Endothelial cell (in vitro differentiated cells): ENCODE measurements around the gene TXNL4A. TPM values are rescaled to one million over a fixed set of nuclear protein-coding genes. Genes with fewer than 3 reads are reported as not detected.
"Not testable (repeated sequence)": the region's sequence is repeated elsewhere in the genome, so short reads cannot be mapped to it uniquely, and the experiment has no call there.

ENCODE experiments used
- DNase-seq: peaks from one replicate; pipeline ENCODE4 v3.0.0; 2021; ENCODE audit warnings: low spot score
- H3K27ac Mint-ChIP-seq: one replicate; pipeline ENCODE4 v1.8.0; 2021; ENCODE audit warnings: mixed read lengths, inconsistent platforms; ENCODE audit not compliant: unreplicated experiment
- H3K27me3 Mint-ChIP-seq: one replicate; pipeline ENCODE4 v1.8.0; 2021; ENCODE audit warnings: mild to moderate bottlenecking, moderate library complexity, mixed read lengths, inconsistent platforms; ENCODE audit not compliant: unreplicated experiment
- H3K36me3 Mint-ChIP-seq: one replicate; pipeline ENCODE4 v1.8.0; 2021; ENCODE audit warnings: mild to moderate bottlenecking, low read depth, mixed read lengths, inconsistent platforms; ENCODE audit not compliant: unreplicated experiment
- H3K4me1 Mint-ChIP-seq: one replicate; pipeline ENCODE4 v1.8.0; 2021; ENCODE audit warnings: mild to moderate bottlenecking, mixed read lengths, inconsistent platforms; ENCODE audit not compliant: unreplicated experiment
- H3K4me3 Mint-ChIP-seq: one replicate; pipeline ENCODE4 v1.8.0; 2021; ENCODE audit warnings: mild to moderate bottlenecking, mixed read lengths, inconsistent platforms; ENCODE audit not compliant: unreplicated experiment
- H3K9me3 Mint-ChIP-seq: one replicate; pipeline ENCODE4 v1.8.0; 2021; ENCODE audit warnings: mixed read lengths, inconsistent platforms; ENCODE audit not compliant: unreplicated experiment
- total RNA-seq: library from RNA; stranded (reverse); fragmentation: NEBNext Ultra II Directional; extraction: Animal tissue kit (Norgen Biotek cat#: 25700); gene quantifications from one replicate; pipeline ENCODE4 v1.2.1, GENCODE V29; 2021; ENCODE audit not compliant: unreplicated experiment
- TF ChIP-seq, protein P1 (sequence below): fragments of 200-600 bp; sonication (generic); IDR thresholded peaks from one replicate; pipeline ENCODE4 v1.5.0; 2021; ENCODE audit warnings: antibody characterized with exemption; ENCODE audit not compliant: unreplicated experiment

The TXNL4A gene
- total RNA-seq, 1 donor from 2014 or later, result 86.8 TPM

DNA sequence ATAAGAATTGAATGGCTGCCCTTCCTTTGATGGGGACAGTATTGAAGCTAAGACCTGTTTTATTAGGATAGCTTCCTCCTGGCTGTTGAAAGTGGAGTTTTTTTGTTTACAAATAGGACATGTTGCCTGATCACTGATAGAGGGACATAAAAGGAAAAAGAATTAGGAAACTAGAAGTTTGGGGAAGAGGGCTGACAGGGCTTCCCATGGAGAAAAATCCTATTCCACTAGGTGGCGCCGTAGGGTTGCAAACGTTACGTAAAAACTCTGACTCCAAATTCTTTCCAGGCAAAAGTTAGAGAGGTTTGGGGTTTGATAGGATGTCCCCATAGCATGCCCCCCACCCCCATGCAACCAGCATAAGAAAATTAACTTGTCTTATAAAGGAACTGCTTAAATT, 34.8 kb upstream of the TXNL4A start:
- H3K9me3 Mint-ChIP-seq, result peaks cover 40% of the 10 kb centered on the region
- DNase-seq, result no peak

DNA sequence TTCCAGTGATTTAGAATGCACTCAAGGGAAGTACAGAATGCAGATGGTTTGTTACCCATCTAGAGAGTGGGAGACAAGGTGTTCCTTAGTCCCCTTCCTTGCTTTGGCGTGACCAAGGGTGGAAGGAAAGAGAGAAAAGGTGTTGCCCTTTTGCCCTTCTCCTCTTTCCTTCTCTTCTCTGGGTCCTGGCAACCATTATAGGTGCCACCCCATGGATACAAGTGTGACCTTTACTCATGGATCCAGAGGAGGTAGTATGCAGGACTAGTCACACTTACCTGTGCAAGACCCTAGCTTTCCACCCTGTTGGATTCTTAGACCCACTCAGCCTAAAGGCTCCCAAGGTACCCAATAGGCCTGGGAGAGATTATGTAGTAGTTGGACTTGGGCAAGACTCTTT, 34.2 kb upstream of the TXNL4A start:
- DNase-seq, result no peak
- H3K9me3 Mint-ChIP-seq, result peaks cover 40% of the 10 kb centered on the region
- H3K27ac Mint-ChIP-seq, result no peak overlapping the region
- peaks cover 5% of the 10 kb centered on the region for H3K36me3 Mint-ChIP-seq
- H3K4me3 Mint-ChIP-seq, result no peak overlapping the region
- no peaks in the 10 kb centered on the region for H3K4me1 Mint-ChIP-seq
- TF ChIP-seq, protein P1, sequence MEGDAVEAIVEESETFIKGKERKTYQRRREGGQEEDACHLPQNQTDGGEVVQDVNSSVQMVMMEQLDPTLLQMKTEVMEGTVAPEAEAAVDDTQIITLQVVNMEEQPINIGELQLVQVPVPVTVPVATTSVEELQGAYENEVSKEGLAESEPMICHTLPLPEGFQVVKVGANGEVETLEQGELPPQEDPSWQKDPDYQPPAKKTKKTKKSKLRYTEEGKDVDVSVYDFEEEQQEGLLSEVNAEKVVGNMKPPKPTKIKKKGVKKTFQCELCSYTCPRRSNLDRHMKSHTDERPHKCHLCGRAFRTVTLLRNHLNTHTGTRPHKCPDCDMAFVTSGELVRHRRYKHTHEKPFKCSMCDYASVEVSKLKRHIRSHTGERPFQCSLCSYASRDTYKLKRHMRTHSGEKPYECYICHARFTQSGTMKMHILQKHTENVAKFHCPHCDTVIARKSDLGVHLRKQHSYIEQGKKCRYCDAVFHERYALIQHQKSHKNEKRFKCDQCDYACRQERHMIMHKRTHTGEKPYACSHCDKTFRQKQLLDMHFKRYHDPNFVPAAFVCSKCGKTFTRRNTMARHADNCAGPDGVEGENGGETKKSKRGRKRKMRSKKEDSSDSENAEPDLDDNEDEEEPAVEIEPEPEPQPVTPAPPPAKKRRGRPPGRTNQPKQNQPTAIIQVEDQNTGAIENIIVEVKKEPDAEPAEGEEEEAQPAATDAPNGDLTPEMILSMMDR, result no peak
- H3K27me3 Mint-ChIP-seq, result no peaks in the 10 kb centered on the region

More for the DNA sequence above, 34.8 kb upstream of the TXNL4A start:
- TF ChIP-seq, protein P1, result peak; percentile 70
- Mint-ChIP-seq H3K27ac (no peak overlapping the region), H3K4me1 (no peaks in the 10 kb centered on the region), H3K27me3 (no peaks in the 10 kb centered on the region), H3K36me3 (peaks cover 5% of the 10 kb centered on the region), H3K4me3 (peak overlapping the region; percentile 29)

DNA sequence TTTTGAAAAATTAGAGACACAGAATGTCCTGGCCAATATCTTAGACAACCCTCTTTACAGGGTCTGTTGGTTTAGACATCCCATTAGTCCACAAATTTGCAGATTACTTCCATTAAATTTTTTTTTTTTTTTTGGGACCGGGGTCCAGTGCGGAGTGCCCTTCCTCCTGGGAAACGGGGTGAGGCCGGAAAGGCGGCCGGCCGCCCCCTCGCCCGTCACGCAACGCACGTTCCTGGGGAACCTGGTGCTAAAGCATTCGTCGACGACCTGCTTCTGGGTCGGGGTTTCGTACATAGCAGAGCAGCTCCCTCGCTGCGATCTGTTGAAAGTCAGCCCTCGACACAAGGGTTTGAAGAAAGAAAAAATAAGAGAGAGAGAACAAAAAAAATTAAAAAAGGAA, 24.4 kb upstream of the TXNL4A start:
- peaks cover 17% of the 10 kb centered on the region for H3K36me3 Mint-ChIP-seq
- H3K27ac Mint-ChIP-seq, result no peak overlapping the region
- H3K4me1 Mint-ChIP-seq, result no peaks in the 10 kb centered on the region
- DNase-seq, result no peak
- H3K27me3 Mint-ChIP-seq, result peaks cover 5% of the 10 kb centered on the region
- H3K4me3 Mint-ChIP-seq, result no peak overlapping the region
- H3K9me3 Mint-ChIP-seq, result peaks cover 15% of the 10 kb centered on the region
- TF ChIP-seq, protein P1, result no peak

DNA sequence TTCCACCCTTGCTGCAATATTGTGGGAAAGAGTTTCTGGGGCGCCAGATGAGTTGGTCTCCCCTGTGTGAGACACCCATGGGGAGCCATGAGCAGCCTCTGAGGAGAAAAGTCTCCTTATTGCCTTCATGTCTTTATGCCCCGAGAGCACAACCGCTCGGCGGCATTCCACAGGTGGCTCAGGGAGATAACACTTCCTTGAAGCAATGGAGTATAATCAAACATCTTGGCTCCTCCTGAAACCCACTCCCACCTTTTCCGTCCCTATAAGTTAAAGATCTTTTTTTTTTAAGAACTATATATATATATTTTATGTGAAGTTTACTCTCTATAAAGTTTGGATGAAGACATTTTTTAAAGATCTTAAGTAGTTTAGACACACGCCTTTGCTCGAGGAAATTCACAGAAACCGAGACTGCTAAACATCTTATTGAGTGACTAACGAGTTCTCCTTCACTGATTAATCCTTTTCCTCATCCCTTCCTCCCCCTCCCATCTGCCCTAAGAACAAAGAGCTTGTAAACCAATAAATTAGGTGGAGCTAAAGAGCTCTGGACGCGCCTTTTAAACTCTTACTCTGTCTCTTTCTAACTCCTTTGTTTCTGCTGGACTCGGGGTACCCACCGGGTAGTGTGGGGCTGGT, 23.3 kb upstream of the TXNL4A start:
- DNase-seq, H3K27me3 Mint-ChIP-seq, H3K27ac Mint-ChIP-seq, H3K4me1 Mint-ChIP-seq, H3K4me3 Mint-ChIP-seq: not testable (repeated sequence)
- H3K9me3 Mint-ChIP-seq, result peaks cover 15% of the 10 kb centered on the region
- peaks cover 17% of the 10 kb centered on the region for H3K36me3 Mint-ChIP-seq

DNA sequence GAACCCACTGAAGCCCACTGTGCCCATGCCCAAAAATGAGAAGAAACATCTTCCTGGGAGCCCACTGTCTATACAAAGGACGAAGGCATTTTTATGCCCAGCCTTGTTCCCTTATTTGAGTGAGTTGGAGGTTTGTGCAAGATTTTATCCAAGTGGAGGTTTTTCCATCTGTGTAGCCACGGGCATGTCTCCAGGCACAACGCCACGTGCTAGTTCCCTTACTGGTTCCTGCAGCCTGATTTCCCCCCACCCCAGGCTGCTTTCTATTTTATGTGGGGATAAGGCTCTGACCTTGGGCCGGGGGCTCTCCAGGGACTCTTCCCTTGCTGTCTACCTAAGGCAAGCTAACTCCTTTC, 22.2 kb upstream of the TXNL4A start:
- peaks cover 17% of the 10 kb centered on the region for H3K36me3 Mint-ChIP-seq
- TF ChIP-seq, protein P1, result no peak
- H3K4me3 Mint-ChIP-seq, result no peak overlapping the region
- peaks cover 6% of the 10 kb centered on the region for H3K27me3 Mint-ChIP-seq
- no peak overlapping the region for H3K27ac Mint-ChIP-seq
- H3K9me3 Mint-ChIP-seq, result peaks cover 15% of the 10 kb centered on the region
- no peaks in the 10 kb centered on the region for H3K4me1 Mint-ChIP-seq
- no peak for DNase-seq
